Muscle layer of duodenum (tissue), 2 donors: ENCODE data around the gene EWSR1.

Experiments used
- H3K27ac ChIP-seq: one replicate; pipeline ENCODE4 v1.7.0; 2013; ENCODE audit warnings: mild to moderate bottlenecking, low read length
- H3K27me3 ChIP-seq: one replicate; pipeline ENCODE4 v1.7.0; 2013; ENCODE audit warnings: low read depth, mild to moderate bottlenecking, control low read depth, low read length
- H3K36me3 ChIP-seq, 2 donors: one replicate each; pipeline ENCODE4 v1.7.0; 2013; ENCODE audit warnings: low read length in 2 of 2, control low read depth in 1 of 2, mild to moderate bottlenecking in 1 of 2; ENCODE audit not compliant: insufficient read depth in 2 of 2, control insufficient read depth in 1 of 2
- H3K4me1 ChIP-seq, 2 donors: one replicate each; pipeline ENCODE4 v1.7.0; 2013; ENCODE audit warnings: low read length in 2 of 2, mild to moderate bottlenecking in 2 of 2, control low read depth in 1 of 2, moderate library complexity in 1 of 2; ENCODE audit not compliant: insufficient read depth in 2 of 2, control insufficient read depth in 1 of 2
- H3K4me3 ChIP-seq, 2 donors: one replicate each; pipeline ENCODE4 v1.7.0; 2013; ENCODE audit warnings: low read length in 2 of 2, low read depth in 1 of 2, mild to moderate bottlenecking in 1 of 2
- H3K9me3 ChIP-seq, 2 donors: one replicate each; pipeline ENCODE4 v1.7.0; 2013; ENCODE audit warnings: low read length in 2 of 2, control low read depth in 1 of 2, mild to moderate bottlenecking in 1 of 2; ENCODE audit not compliant: control insufficient read depth in 1 of 2
- donor health status: healthy.

The EWSR1 gene

DNA sequence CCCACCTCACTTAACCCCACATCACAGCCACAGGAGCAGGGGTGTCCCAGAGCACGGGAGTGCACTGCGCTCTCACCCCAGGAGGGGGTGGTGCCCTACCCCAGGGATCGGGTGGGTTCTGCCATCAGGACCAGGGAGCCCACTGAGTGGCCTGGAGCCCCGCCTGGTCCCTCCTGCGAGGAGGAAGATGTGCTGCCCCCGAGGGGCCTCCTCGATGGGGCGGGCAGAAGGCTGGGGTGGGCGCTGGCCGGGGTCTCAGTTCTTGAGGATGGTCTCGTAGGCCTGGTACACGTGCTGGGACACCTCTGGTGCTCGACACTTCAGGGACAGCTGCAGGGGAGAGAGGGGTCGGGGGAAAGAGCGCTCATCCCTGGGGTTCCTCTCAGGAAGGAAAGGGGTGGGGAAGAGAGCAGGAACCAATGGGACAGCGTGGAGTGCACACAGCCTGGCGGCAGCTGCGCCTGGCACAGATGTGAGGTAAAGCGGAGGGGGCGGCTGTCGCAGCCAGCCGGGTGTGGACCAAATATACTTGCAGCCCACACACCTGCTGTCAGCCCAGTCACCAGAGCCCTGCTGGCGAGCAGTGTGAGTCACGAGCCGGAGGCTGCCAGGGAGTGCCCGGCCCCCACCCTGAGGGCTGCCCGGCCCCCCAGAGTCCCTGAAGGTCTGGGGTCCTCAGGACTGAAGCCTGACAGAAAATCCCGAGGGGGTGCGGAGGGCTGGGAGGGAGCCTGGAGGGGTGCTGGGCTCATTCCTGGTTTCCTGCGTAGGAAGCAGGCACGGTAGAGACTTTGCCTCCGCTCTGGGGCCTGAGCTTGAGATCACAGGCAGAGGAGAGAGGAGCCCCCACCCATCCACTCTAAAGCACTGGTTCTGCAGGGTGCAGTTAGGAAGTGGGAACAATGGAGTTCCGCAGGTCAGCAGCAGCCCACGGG lies 60.8 kb downstream of the EWSR1 start:
- no peaks in the 10 kb centered on the region for H3K9me3 ChIP-seq
- no peaks in the 10 kb centered on the region for H3K27me3 ChIP-seq
- H3K4me1 ChIP-seq = peaks cover 0 to 11% of the 10 kb centered on the region in 2 donors
- peaks cover 13 to 61% of the 10 kb centered on the region in 2 donors for H3K36me3 ChIP-seq
- no peak overlapping the region for H3K27ac ChIP-seq
- no peak overlapping the region for H3K4me3 ChIP-seq

DNA sequence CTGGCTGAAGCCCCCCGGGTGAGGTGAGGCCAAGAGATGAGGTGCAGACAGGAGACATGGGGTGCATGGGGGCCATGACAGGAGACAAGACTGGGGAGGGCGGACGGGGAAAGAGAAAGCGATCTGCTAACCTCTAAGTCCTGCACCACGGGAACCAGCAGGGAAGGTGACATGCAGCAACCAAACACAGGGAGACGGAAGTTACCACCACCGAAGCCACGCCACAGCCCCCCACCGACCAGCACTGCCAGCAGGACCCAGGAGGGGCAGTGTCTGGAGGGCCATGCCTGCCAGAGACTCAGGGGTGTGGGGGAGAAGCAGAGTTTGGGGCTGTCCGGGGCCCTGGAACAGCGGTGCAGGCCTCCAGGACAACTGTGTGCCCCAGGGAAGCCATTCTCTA lies 61.5 kb downstream of the EWSR1 start:
- no peaks in the 10 kb centered on the region for H3K9me3 ChIP-seq
- H3K36me3 ChIP-seq = peaks cover 13 to 64% of the 10 kb centered on the region in 2 donors
- H3K27me3 ChIP-seq = no peaks in the 10 kb centered on the region
- H3K4me1 ChIP-seq = peaks cover 0 to 11% of the 10 kb centered on the region in 2 donors
- no peak overlapping the region for H3K27ac ChIP-seq
- no peak overlapping the region for H3K4me3 ChIP-seq

DNA sequence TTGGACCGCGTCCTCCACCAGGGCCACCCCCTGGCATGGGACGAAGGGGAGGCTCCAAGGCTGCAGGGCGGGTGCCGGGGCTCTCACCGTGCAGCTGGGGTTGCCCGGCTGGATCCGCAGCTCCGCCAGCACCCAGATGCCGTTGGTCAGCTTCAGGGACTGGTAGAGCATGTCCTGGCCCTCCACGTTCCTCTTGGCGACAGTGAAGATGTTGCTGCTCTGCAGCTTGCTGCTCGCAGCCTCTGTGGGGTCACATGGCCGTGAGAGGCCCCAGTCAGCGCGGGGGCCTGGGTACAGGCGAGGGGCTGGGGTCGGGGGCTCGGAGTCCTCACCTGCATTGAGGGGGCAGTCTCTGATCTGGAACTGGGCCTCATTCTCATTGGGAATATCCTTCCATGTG lies 62.2 kb downstream of the EWSR1 start:
- Histone ChIP-seq H3K36me3 (peaks cover 13 to 70% of the 10 kb centered on the region in 2 donors), H3K27ac (no peak overlapping the region), H3K27me3 (no peaks in the 10 kb centered on the region), H3K4me1 (peaks cover 0 to 11% of the 10 kb centered on the region in 2 donors), H3K4me3 (no peak overlapping the region), H3K9me3 (no peaks in the 10 kb centered on the region)

DNA sequence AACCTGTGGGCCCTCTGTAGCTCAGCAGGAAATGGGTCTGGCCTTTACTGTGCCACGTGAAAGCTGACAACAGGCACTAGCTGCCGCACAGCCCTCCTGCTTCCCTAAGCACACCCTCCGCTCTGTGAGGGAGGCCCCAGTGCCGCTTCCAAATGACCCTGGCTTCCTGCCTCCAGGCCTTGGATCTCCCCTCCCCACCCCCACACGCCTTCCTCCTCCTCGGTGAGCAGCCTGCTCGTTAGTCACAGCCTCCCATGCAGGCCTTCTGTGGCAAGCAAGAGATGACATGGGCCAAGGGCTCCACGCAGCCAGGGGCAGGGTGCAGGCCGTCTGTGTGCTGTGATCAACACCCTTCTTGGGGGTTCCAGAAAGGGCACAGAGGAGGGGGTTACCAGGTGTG lies 62.7 kb downstream of the EWSR1 start:
- no peak overlapping the region for H3K4me3 ChIP-seq
- H3K36me3 ChIP-seq = peaks cover 13 to 74% of the 10 kb centered on the region in 2 donors
- H3K4me1 ChIP-seq = peaks cover 0 to 11% of the 10 kb centered on the region in 2 donors
- H3K27ac ChIP-seq = no peak overlapping the region
- no peaks in the 10 kb centered on the region for H3K9me3 ChIP-seq
- H3K27me3 ChIP-seq = no peaks in the 10 kb centered on the region

DNA sequence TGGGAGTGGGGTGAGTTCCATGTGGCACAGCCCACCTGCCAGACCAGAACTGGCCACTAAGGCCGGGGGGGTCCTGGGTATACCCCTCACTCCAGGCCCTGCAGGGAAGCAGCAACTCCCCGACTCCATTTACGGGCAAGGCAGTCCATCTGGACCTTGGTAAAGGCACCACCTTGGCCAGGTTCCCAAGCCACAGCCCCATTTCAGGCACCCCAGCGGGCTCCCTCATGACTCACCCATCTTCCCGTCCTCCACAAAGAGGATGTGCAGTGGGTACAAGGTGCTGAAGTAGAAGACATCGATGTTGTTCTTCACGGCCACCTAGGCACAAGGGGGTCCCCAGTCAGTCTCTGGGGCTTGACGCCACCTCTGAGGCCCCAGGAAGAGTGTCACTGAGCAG lies 63.1 kb downstream of the EWSR1 start:
- H3K36me3 ChIP-seq = peaks cover 18 to 77% of the 10 kb centered on the region in 2 donors
- H3K27ac ChIP-seq = no peak overlapping the region
- no peaks in the 10 kb centered on the region for H3K9me3 ChIP-seq

DNA sequence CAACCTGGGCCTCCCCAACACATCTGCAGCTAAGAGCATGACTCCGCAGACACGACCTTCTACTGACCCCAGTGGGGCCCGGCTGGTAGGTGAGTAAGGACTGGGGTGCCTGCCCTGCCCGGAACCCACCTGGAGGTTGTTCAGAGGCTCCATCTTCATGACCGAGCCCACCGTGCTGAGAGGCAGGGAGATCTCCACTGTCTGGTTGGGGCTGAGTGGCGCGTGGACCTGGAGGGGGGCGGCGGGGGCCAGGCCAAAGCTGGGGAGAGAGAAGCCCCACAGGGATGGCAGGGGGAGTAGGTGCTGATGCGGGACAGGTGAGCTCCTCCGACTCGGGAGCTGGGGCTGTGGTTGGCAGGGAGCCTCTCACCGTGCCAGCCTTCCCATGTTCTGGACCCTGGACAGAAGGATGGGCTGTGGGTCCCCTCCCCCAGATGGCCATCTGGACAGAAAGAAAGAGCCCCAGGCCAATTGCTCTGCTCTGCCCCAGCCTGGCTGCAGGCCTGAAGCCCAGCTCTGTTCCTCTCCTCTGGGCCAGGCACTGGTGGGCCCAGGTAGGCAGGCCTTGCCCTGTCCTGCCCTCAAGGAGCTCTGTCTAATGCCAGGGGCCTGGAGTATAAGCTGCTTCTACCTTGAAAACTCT lies 63.7 kb downstream of the EWSR1 start:
- Histone ChIP-seq H3K9me3 (no peaks in the 10 kb centered on the region), H3K4me3 (no peak overlapping the region), H3K4me1 (peaks cover 0 to 11% of the 10 kb centered on the region in 2 donors), H3K27ac (no peak overlapping the region), H3K36me3 (peaks cover 21 to 75% of the 10 kb centered on the region in 2 donors), H3K27me3 (no peaks in the 10 kb centered on the region)

More for the DNA sequence above, 63.1 kb downstream of the EWSR1 start:
- Histone ChIP-seq H3K4me1 (peaks cover 0 to 11% of the 10 kb centered on the region in 2 donors), H3K4me3 (no peak overlapping the region), H3K27me3 (no peaks in the 10 kb centered on the region)

DNA sequence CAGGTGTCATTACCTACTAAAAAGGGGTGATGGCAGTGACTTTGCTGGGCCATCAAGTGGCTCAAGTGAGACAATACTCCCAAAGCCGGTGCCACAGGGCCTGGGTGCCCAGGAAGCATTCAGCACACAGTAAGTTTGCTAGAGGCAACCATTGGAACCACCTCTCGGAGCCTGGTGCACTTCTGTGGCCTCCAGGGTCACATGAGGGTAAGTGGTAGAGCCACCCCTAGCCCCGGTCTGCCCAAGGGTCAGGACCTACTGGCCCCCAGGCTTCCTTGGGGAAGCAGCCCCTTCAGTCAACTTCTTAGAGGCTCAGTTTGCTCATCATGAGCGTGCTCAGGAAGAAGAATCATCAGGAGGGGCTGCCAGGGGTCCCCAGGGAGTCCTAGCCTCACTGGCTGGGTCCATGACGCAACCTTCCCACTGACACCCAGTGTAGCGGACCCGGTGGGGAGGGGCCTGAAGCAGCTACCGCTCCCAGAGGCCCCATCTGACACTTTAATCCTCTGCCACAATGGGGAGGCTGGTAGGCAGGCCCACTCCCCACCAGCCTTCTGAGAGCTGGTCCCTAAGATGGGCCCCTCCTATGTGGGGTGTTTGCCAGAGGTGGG lies 64.9 kb downstream of the EWSR1 start:
- H3K36me3 ChIP-seq = peaks cover 28 to 79% of the 10 kb centered on the region in 2 donors
- H3K27me3 ChIP-seq = no peaks in the 10 kb centered on the region
- H3K4me1 ChIP-seq = peaks cover 0 to 11% of the 10 kb centered on the region in 2 donors

DNA sequence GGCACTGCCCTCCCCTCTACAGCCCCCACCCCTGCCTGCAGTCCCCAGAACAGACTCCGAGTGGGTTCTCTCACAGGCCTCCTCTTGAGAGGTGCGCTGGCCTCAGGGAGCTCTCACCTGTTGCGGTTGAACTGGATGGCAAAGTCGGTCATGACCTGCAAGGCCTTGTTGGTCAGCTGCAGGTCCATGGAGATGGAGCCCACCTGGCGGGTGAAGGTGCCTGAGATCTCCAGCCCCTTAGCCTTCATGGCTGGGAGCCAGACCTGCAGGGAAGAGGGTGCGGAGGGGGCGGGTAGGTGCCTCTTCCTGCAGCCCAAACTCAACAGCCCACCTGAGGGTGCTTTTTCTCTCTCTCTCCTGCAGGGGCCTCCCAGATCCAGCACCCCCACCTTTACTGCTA lies 66.1 kb downstream of the EWSR1 start:
- Histone ChIP-seq H3K4me3 (no peak overlapping the region), H3K27ac (no peak overlapping the region), H3K27me3 (no peaks in the 10 kb centered on the region), H3K36me3 (peaks cover 36 to 79% of the 10 kb centered on the region in 2 donors), H3K9me3 (no peaks in the 10 kb centered on the region), H3K4me1 (peaks cover 0 to 11% of the 10 kb centered on the region in 2 donors)

More for the DNA sequence above, 64.9 kb downstream of the EWSR1 start:
- Histone ChIP-seq H3K4me3 (no peak overlapping the region), H3K27ac (no peak overlapping the region), H3K9me3 (no peaks in the 10 kb centered on the region)

DNA sequence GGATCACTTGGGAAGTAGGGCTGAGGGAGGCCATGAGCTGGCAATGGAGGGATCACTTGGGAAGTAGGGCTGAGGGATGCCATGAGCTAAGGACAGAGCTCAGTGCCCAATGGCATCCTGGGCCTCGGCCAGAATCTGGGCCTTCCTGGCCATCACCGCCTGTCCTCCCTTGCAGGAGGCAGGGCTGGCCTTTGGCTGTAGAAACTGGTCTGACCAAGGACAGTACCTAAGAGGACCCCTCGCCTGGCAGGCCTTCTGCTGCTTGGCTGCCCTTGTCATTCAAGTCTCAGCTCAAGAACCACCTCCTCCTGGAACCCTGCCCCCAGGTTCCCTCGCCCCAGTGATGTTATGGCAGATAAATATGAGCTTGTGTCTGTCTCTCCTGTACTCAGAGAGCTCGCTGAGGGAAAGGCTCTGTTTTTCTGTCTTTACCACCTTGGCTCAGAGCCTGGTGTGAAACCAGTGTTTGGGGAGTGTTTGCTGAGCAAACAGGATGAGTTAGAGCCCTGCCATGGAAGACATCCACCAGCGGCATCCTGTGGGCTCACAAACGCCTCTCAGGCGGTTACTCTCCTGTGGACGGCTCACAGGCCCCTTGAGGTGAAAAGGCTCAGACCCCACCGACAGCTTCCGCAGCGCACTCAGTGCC lies 66.8 kb downstream of the EWSR1 start:
- Histone ChIP-seq H3K9me3 (no peaks in the 10 kb centered on the region), H3K27ac (no peak overlapping the region), H3K4me3 (no peak overlapping the region), H3K4me1 (peaks cover 0 to 11% of the 10 kb centered on the region in 2 donors), H3K27me3 (no peaks in the 10 kb centered on the region), H3K36me3 (peaks cover 38 to 79% of the 10 kb centered on the region in 2 donors)

DNA sequence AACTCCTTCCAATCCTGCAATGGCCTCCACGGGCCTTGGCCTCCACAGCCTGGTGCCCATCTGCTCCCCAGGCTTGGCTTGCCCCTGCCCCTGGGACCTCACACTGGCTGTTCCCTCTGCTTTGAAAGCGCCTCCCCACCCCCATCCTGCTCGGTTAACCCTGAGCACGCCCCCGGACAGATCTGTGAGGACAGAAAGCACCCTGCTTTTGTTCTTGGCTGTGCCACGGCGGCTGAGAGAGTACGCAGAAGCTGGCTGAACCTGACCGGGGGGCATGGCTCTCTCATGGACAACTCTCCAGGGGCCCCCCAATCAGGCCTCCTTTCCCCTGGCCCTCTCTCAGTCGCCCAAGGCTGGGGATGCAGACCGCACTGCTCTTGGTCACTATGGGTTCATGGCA lies 67.6 kb downstream of the EWSR1 start:
- H3K9me3 ChIP-seq = no peaks in the 10 kb centered on the region
- peaks cover 0 to 5% of the 10 kb centered on the region in 2 donors for H3K4me1 ChIP-seq
- no peak overlapping the region for H3K27ac ChIP-seq
- H3K27me3 ChIP-seq = no peaks in the 10 kb centered on the region
- H3K36me3 ChIP-seq = peaks cover 45 to 79% of the 10 kb centered on the region in 2 donors
- H3K4me3 ChIP-seq = no peak overlapping the region
